WI38 (cell line): ENCODE data around the gene ZNF74.
A peak's percentile ranks its signal among the peaks of the same experiment; 100 is the strongest.
"Not testable (repeated sequence)": the region's sequence is repeated elsewhere in the genome, so short reads cannot be mapped to it uniquely, and the experiment has no call there.

Source experiments
- H3K4me3 ChIP-seq: 2 replicates; pipeline ENCODE4 v1.5.1; 2011; ENCODE audit warnings: low read depth, mild to moderate bottlenecking, control low read depth, low read length
- TF ChIP-seq, protein P1 (sequence below): IDR thresholded peaks from 2 replicates; pipeline ENCODE4 v1.5.1; 2012; ENCODE audit warnings: low read depth, mild to moderate bottlenecking, control low read depth, low read length

The ZNF74 gene

GRCh38 chr22:20386336-20386735 is 7.6 kb upstream of the ZNF74 start:
- TF ChIP-seq, protein P1, sequence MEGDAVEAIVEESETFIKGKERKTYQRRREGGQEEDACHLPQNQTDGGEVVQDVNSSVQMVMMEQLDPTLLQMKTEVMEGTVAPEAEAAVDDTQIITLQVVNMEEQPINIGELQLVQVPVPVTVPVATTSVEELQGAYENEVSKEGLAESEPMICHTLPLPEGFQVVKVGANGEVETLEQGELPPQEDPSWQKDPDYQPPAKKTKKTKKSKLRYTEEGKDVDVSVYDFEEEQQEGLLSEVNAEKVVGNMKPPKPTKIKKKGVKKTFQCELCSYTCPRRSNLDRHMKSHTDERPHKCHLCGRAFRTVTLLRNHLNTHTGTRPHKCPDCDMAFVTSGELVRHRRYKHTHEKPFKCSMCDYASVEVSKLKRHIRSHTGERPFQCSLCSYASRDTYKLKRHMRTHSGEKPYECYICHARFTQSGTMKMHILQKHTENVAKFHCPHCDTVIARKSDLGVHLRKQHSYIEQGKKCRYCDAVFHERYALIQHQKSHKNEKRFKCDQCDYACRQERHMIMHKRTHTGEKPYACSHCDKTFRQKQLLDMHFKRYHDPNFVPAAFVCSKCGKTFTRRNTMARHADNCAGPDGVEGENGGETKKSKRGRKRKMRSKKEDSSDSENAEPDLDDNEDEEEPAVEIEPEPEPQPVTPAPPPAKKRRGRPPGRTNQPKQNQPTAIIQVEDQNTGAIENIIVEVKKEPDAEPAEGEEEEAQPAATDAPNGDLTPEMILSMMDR, result no peak
- H3K4me3 ChIP-seq, result no peak overlapping the region

DNA sequence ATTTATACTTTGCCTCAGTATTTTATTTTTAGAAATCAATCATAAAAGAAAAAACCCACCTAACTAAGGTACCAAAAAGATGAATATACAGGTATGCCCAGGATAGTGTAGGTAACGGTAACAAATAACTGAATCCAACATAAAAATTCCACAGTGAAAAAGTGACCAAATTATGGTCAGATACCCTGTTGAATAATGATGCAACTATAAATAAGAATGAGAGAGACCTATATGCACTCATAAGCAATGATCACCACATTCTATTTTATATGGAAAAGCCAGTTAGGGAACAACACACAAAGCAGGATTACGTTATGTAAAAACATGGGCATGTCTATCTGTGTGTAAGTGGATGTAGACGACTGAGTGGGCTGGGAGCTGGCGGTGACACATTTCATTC is 7.0 kb upstream of the ZNF74 start:
- H3K4me3 ChIP-seq, result no peak overlapping the region
- TF ChIP-seq, protein P1, result no peak

GRCh38 chr22:20388200-20388599 is 5.8 kb upstream of the ZNF74 start:
- H3K4me3 ChIP-seq, result no peak overlapping the region

GRCh38 chr22:20389288-20389687 is 4.7 kb upstream of the ZNF74 start:
- no peak overlapping the region for H3K4me3 ChIP-seq
- TF ChIP-seq, protein P1, result no peak

More at GRCh38 chr22:20388200-20388599, 5.8 kb upstream of the ZNF74 start:
- TF ChIP-seq, protein P1, result no peak

DNA sequence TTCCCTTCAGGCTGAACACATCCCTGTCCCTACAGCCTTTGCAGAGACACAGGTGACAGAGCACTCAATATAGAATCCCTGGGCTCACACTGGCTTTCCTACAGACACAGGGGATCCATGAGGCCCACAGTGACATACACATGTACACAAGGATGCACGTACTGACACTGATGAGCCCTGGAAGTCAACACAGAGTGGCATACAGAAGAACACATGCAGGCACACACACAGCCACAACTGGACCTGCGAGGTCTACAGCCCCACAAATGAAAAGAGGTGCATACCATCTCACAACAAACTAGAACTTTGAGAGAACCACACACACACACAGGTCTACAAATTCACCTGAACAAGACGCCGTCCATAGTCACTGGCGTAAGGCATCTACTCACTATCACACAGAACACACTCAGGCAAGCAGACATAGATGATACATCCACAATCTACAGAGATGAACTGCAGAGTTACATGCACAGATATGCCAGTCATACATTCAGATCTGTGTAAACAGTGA is 3.5 kb upstream of the ZNF74 start:
- TF ChIP-seq, protein P1, result no peak
- no peak overlapping the region for H3K4me3 ChIP-seq

DNA sequence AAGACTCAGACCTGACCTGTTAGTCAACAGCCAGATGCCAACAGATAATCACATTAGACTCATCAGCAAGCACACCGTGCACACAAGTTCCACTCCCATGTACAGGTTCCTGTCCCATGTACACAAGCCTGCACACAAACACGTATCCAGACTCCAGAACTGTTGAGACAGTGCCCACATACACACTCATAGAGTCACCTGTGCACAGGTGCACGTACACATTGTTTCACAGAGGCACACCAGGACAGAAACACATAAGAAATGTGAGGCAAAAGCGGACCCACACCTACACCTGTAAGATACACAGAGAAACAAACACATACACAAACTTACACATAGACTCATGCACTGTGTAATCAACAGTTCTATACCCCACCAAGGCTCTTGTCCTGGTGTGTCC is 2.7 kb upstream of the ZNF74 start:
- TF ChIP-seq, protein P1, result no peak
- no peak overlapping the region for H3K4me3 ChIP-seq

GRCh38 chr22:20392365-20392881 is 1.5 kb upstream of the ZNF74 start:
- not testable (repeated sequence) for H3K4me3 ChIP-seq

DNA sequence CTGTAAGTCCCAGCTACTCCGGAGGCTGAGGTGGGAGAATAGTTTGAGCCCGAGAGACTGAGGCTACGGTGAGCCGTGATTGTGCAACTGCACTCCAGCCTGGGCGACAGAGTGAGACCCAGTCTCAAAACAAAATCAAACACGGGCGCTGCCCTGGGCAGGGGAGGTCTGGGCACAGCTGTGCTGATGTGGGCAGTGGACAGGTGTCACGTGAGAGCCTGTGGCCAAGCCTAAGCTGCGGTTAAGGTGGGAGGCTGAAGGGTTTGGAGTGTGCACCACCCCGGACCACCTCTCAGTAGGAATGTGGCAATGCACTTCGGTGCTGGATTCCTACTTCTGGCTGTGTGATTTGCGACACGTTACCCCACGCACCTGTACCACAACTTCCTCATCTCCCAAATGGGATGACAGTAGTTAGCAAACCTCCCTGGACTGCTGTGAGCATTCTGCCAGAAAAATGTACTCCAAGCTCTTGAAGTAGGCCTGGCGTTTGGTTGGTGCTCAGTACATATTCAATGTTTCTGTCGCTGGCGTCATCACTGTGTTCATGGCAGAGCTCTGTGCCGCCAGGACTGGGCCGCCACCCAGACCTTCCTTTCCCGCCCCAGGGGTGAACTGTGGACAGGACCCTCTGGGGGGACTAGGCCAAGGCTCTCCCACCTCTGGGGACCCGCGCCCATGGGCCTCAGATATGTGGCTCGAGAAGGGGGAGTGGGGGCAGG is 807 bp upstream of the ZNF74 start:
- H3K4me3 ChIP-seq, result peak overlapping the region; percentile 79
- TF ChIP-seq, protein P1, result no peak
